ENCODE measurements around the gene ITGB1. TPM values are rescaled to one million over a fixed set of nuclear protein-coding genes. Genes with fewer than 3 reads are reported as not detected.

ITGB1 gene
- total and polyA plus RNA-seq, 9 of the 15 experiments (the other 6 are each of a cell fraction or from before 2014, with no cell fraction given): 40.2 to 194 (median 155) TPM

GRCh38 chr10:32980558-32981468 lies 22.8 kb upstream of the ITGB1 start (continued):
- TF ChIP-seq, protein P1, sequence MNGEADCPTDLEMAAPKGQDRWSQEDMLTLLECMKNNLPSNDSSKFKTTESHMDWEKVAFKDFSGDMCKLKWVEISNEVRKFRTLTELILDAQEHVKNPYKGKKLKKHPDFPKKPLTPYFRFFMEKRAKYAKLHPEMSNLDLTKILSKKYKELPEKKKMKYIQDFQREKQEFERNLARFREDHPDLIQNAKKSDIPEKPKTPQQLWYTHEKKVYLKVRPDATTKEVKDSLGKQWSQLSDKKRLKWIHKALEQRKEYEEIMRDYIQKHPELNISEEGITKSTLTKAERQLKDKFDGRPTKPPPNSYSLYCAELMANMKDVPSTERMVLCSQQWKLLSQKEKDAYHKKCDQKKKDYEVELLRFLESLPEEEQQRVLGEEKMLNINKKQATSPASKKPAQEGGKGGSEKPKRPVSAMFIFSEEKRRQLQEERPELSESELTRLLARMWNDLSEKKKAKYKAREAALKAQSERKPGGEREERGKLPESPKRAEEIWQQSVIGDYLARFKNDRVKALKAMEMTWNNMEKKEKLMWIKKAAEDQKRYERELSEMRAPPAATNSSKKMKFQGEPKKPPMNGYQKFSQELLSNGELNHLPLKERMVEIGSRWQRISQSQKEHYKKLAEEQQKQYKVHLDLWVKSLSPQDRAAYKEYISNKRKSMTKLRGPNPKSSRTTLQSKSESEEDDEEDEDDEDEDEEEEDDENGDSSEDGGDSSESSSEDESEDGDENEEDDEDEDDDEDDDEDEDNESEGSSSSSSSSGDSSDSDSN (IDR thresholded peaks at IDR 0.05; ENCODE audit: borderline replicate concordance in 1 of 2, low read depth in 2 of 2, low read length in 2 of 2): peak in 1 of 2 experiments; percentile 46; a peak in 1 of 4 replicates
- TF ChIP-seq, protein P2, sequence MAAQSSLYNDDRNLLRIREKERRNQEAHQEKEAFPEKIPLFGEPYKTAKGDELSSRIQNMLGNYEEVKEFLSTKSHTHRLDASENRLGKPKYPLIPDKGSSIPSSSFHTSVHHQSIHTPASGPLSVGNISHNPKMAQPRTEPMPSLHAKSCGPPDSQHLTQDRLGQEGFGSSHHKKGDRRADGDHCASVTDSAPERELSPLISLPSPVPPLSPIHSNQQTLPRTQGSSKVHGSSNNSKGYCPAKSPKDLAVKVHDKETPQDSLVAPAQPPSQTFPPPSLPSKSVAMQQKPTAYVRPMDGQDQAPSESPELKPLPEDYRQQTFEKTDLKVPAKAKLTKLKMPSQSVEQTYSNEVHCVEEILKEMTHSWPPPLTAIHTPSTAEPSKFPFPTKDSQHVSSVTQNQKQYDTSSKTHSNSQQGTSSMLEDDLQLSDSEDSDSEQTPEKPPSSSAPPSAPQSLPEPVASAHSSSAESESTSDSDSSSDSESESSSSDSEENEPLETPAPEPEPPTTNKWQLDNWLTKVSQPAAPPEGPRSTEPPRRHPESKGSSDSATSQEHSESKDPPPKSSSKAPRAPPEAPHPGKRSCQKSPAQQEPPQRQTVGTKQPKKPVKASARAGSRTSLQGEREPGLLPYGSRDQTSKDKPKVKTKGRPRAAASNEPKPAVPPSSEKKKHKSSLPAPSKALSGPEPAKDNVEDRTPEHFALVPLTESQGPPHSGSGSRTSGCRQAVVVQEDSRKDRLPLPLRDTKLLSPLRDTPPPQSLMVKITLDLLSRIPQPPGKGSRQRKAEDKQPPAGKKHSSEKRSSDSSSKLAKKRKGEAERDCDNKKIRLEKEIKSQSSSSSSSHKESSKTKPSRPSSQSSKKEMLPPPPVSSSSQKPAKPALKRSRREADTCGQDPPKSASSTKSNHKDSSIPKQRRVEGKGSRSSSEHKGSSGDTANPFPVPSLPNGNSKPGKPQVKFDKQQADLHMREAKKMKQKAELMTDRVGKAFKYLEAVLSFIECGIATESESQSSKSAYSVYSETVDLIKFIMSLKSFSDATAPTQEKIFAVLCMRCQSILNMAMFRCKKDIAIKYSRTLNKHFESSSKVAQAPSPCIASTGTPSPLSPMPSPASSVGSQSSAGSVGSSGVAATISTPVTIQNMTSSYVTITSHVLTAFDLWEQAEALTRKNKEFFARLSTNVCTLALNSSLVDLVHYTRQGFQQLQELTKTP (IDR thresholded peaks at IDR 0.05; ENCODE audit: low read depth in 1 of 2, partially characterized antibody in 2 of 2): peak in 1 of 2 experiments; percentile 77
- TF ChIP-seq NR2F6 (CRISPR knock-in tag; IDR thresholded peaks at IDR 0.05) (no peak), NCOA1 (IDR thresholded peaks at IDR 0.05; ENCODE audit: low read depth) (peak; percentile 84), BRD9 (IDR thresholded peaks at IDR 0.05; ENCODE audit: low read depth, partially characterized antibody) (no peak), ETS2 (tag; IDR thresholded peaks at IDR 0.05; ENCODE audit: borderline replicate concordance, poor library complexity, severe bottlenecking) (no peak), PTTG1 (tag; IDR thresholded peaks at IDR 0.05; ENCODE audit: low read depth) (no peak), CBX2 (IDR thresholded peaks at IDR 0.05; ENCODE audit: insufficient read depth, low read length, poor library complexity, severe bottlenecking) (no peak), PTRF (tag; IDR thresholded peaks at IDR 0.05) (no peak), ZNF445 (CRISPR knock-in tag; IDR thresholded peaks at IDR 0.05; ENCODE audit: low read depth) (no peak), ZSCAN32 (CRISPR knock-in tag; IDR thresholded peaks at IDR 0.05) (no peak), MTA2 (IDR thresholded peaks at IDR 0.05; ENCODE audit: low read depth) (no peak), POLR2H (tag; IDR thresholded peaks at IDR 0.05; ENCODE audit: low read depth) (peak; percentile 48; the same call in 1 of the 2 replicates)
- TF ChIP-seq, protein P3, sequence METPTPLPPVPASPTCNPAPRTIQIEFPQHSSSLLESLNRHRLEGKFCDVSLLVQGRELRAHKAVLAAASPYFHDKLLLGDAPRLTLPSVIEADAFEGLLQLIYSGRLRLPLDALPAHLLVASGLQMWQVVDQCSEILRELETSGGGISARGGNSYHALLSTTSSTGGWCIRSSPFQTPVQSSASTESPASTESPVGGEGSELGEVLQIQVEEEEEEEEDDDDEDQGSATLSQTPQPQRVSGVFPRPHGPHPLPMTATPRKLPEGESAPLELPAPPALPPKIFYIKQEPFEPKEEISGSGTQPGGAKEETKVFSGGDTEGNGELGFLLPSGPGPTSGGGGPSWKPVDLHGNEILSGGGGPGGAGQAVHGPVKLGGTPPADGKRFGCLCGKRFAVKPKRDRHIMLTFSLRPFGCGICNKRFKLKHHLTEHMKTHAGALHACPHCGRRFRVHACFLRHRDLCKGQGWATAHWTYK (CRISPR knock-in tag; IDR thresholded peaks at IDR 0.05): 0 out of 2 replicates have a peak, but pooled peaks have one; percentile 34
- TF ChIP-seq, protein P4, sequence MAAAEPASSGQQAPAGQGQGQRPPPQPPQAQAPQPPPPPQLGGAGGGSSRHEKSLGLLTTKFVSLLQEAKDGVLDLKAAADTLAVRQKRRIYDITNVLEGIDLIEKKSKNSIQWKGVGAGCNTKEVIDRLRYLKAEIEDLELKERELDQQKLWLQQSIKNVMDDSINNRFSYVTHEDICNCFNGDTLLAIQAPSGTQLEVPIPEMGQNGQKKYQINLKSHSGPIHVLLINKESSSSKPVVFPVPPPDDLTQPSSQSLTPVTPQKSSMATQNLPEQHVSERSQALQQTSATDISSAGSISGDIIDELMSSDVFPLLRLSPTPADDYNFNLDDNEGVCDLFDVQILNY (CRISPR knock-in tag; IDR thresholded peaks at IDR 0.05): no peak
- TF ChIP-seq, protein P5, sequence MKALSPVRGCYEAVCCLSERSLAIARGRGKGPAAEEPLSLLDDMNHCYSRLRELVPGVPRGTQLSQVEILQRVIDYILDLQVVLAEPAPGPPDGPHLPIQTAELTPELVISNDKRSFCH (CRISPR knock-in tag; IDR thresholded peaks at IDR 0.05): no peak
- TF ChIP-seq, protein P5 (tag; IDR thresholded peaks at IDR 0.05): no peak; the same call in 1 of the 2 replicates
